HepG2 (cell line): ENCODE data around the gene VSX1. TPM values are rescaled to one million over a fixed set of nuclear protein-coding genes. Genes with fewer than 3 reads are reported as not detected.

Experiments
- BORCS8-MEF2B ChIP-seq: sonication (generic); formaldehyde crosslinking; IDR thresholded peaks from 2 replicates; pipeline ENCODE4 v1.8.0; 2022; ENCODE audit warnings: mild to moderate bottlenecking, missing genetic modification reagents
- CREM ChIP-seq, 2 experiments: sonication (generic) in 1 of 2; formaldehyde crosslinking in 1 of 2; IDR thresholded peaks; 2 replicates each; pipeline versions ENCODE4 v1.4.0 to v1.6.1; 2016 to 2020; ENCODE audit warnings: antibody characterized with exemption in 1 of 2, mild to moderate bottlenecking in 1 of 2, missing genetic modification reagents in 1 of 2
- EHMT2 ChIP-seq: fragments of 200-600 bp; sonication (generic); IDR thresholded peaks from 2 replicates; pipeline ENCODE4 v1.7.0; 2017; ENCODE audit warnings: antibody characterized with exemption, low read depth, low read length, borderline replicate concordance
- HMG20B ChIP-seq: conservative IDR thresholded peaks from 2 replicates; pipeline ENCODE4 v1.6.1; 2016; ENCODE audit warnings: missing genetic modification reagents, missing compliant biosample characterization
- HNRNPLL ChIP-seq: fragments of 200-400 bp; formaldehyde crosslinking; IDR thresholded peaks from 2 replicates; pipeline ENCODE4 v1.6.1; 2017; ENCODE audit warnings: mild to moderate bottlenecking, low read depth, low read length; ENCODE audit not compliant: poor library complexity, severe bottlenecking
- ISX ChIP-seq: sonication (generic); formaldehyde crosslinking; conservative IDR thresholded peaks from 2 replicates; pipeline ENCODE4 v1.5.0; 2020; ENCODE audit warnings: missing genetic modification reagents
- KMT2A ChIP-seq: sonication (generic); formaldehyde crosslinking; IDR thresholded peaks from 2 replicates; pipeline ENCODE4 v1.4.0; 2020; ENCODE audit warnings: missing genetic modification reagents
- LCORL ChIP-seq, 2 experiments: fragments of 450-650 bp in 1 of 2; sonication (generic) in 1 of 2; formaldehyde crosslinking in 1 of 2; IDR thresholded peaks; 2 replicates each; pipeline versions ENCODE4 v1.5.0 to v1.6.1; 2017 to 2020; ENCODE audit warnings: antibody characterized with exemption in 1 of 2, missing genetic modification reagents in 1 of 2
- ZBTB37 ChIP-seq: sonication (generic); formaldehyde crosslinking; IDR thresholded peaks from 2 replicates; pipeline ENCODE4 v1.4.0; 2020; ENCODE audit warnings: mild to moderate bottlenecking, missing genetic modification reagents
- ZFY ChIP-seq: sonication (generic); formaldehyde crosslinking; IDR thresholded peaks from 2 replicates; pipeline ENCODE4 v1.4.0; 2020; ENCODE audit warnings: missing genetic modification reagents
- ZNF430 ChIP-seq: sonication (generic); formaldehyde crosslinking; IDR thresholded peaks from 2 replicates; pipeline ENCODE4 v1.9.0; 2021; ENCODE audit warnings: mild to moderate bottlenecking, missing genetic modification reagents
- ZNF510 ChIP-seq: sonication (generic); formaldehyde crosslinking; IDR thresholded peaks from 2 replicates; pipeline ENCODE4 v1.4.0; 2020; ENCODE audit warnings: low read depth, mild to moderate bottlenecking, missing genetic modification reagents
- ZNF546 ChIP-seq: sonication (generic); formaldehyde crosslinking; conservative IDR thresholded peaks from 2 replicates; pipeline ENCODE4 v1.8.1; 2023; ENCODE audit warnings: mild to moderate bottlenecking, missing genetic modification reagents
- ZNF549 ChIP-seq: sonication (generic); formaldehyde crosslinking; IDR thresholded peaks from 2 replicates; pipeline ENCODE4 v1.5.0; 2020; ENCODE audit warnings: missing genetic modification reagents
- ZNF572 ChIP-seq: sonication (generic); formaldehyde crosslinking; IDR thresholded peaks from 2 replicates; pipeline ENCODE4 v1.5.1; 2020; ENCODE audit warnings: mild to moderate bottlenecking, missing genetic modification reagents
- ZNF660 ChIP-seq: sonication (generic); formaldehyde crosslinking; IDR thresholded peaks from 2 replicates; pipeline ENCODE4 v1.5.1; 2020; ENCODE audit warnings: mild to moderate bottlenecking, low read depth, missing genetic modification reagents, borderline replicate concordance
- ZNF775 ChIP-seq: sonication (generic); formaldehyde crosslinking; IDR thresholded peaks from 2 replicates; pipeline ENCODE4 v1.4.0; 2020; ENCODE audit warnings: missing genetic modification reagents, mild to moderate bottlenecking, moderate library complexity, borderline replicate concordance
- polyA plus RNA-seq, 8 experiments: library from polyadenylated mRNA; depleted of rRNA in 3 of 8; stranded (reverse) in 7 of 8; unstranded in 1 of 8; fragments of >200 nt; fragmentation: Illumina TruSeq in 4 of 8; extraction: Trizol in 4 of 8; gene quantifications; 2 replicates each; pipeline versions ENCODE4 v1.2.1 to v1.2.3, GENCODE V29; 2011 to 2016; ENCODE audit warnings: low read depth in 4 of 8, missing spikeins in 1 of 8, mixed read lengths in 1 of 8; ENCODE audit not compliant: insufficient read depth in 1 of 8
- total RNA-seq, 5 experiments: library from RNA; depleted of rRNA; stranded (reverse); fragments of >200 nt; fragmentation: Illumina TruSeq; extraction: Trizol; gene quantifications; 2 replicates each; pipeline ENCODE4 v1.2.3, GENCODE V29; 2016; ENCODE audit warnings: low read depth in 1 of 5
- TF ChIP-seq, protein P1 (sequence below): sonication (generic); formaldehyde crosslinking; IDR thresholded peaks from 2 replicates; pipeline ENCODE4 v1.4.0; 2020; ENCODE audit warnings: missing genetic modification reagents
- TF ChIP-seq, protein P2 (sequence below): sonication (generic); formaldehyde crosslinking; conservative IDR thresholded peaks from 2 replicates; pipeline ENCODE4 v1.4.0; 2020; ENCODE audit warnings: missing genetic modification reagents

Gene VSX1
- total and polyA plus RNA-seq, 2 of the 13 experiments (the other 11 are each of a cell fraction or from before 2014, with no cell fraction given): 0.04 TPM; not detected in 1

DNA sequence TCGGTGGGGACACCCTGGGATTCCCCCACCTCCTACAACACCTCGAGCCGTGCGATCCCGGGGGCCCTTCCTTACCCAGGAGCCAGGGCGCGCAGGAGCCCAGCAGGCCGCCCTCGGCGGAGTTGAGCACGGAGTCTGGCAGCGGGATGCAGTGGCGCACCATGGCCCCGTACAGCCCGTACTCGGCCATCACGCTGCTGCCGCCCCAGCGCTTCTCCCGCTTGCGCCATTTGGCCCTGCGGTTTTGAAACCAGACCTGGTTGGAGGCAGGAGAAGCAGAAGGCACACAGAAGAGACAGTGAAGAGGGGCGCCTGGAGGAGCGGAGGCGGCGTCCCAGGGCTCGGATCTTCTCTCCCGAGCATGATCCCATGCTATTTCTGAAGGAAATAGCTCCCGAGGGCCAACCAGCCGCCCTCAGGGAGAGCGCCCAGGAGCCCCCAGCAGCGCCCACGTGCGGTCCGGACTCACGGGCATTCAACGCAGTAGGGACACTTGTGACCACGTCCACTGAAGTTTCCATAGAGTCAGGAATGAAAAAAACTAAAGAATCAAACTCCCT, 4.3 kb downstream of the VSX1 start (continued):
- TF ChIP-seq, protein P1, sequence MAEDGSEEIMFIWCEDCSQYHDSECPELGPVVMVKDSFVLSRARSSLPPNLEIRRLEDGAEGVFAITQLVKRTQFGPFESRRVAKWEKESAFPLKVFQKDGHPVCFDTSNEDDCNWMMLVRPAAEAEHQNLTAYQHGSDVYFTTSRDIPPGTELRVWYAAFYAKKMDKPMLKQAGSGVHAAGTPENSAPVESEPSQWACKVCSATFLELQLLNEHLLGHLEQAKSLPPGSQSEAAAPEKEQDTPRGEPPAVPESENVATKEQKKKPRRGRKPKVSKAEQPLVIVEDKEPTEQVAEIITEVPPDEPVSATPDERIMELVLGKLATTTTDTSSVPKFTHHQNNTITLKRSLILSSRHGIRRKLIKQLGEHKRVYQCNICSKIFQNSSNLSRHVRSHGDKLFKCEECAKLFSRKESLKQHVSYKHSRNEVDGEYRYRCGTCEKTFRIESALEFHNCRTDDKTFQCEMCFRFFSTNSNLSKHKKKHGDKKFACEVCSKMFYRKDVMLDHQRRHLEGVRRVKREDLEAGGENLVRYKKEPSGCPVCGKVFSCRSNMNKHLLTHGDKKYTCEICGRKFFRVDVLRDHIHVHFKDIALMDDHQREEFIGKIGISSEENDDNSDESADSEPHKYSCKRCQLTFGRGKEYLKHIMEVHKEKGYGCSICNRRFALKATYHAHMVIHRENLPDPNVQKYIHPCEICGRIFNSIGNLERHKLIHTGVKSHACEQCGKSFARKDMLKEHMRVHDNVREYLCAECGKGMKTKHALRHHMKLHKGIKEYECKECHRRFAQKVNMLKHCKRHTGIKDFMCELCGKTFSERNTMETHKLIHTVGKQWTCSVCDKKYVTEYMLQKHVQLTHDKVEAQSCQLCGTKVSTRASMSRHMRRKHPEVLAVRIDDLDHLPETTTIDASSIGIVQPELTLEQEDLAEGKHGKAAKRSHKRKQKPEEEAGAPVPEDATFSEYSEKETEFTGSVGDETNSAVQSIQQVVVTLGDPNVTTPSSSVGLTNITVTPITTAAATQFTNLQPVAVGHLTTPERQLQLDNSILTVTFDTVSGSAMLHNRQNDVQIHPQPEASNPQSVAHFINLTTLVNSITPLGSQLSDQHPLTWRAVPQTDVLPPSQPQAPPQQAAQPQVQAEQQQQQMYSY: no peak
- TF ChIP-seq ZNF430 (CRISPR knock-in tag) (no peak), HMG20B (CRISPR knock-in tag) (no peak), BORCS8-MEF2B (CRISPR knock-in tag) (no peak), ZNF572 (CRISPR knock-in tag) (peak; percentile 68; the same call in 1 of the 2 replicates), ZNF660 (CRISPR knock-in tag) (no peak), ZNF510 (CRISPR knock-in tag) (no peak), KMT2A (CRISPR knock-in tag) (peak; percentile 62; the same call in 1 of the 2 replicates), ZNF775 (CRISPR knock-in tag) (no peak), HNRNPLL (peak; percentile 90), ISX (CRISPR knock-in tag) (no peak), ZFY (CRISPR knock-in tag) (peak; percentile 49), CREM (IDR thresholded peaks at IDR 0.05) (no peak), CREM (CRISPR knock-in tag; IDR thresholded peaks at IDR 0.05) (no peak), EHMT2 (0 out of 2 replicates have a peak, but pooled peaks have one; percentile 32), LCORL (IDR thresholded peaks at IDR 0.05) (no peak), LCORL (CRISPR knock-in tag; IDR thresholded peaks at IDR 0.05) (0 out of 2 replicates have a peak, but pooled peaks have one; percentile 41), ZNF546 (CRISPR knock-in tag) (no peak), ZNF549 (no peak), ZBTB37 (CRISPR knock-in tag) (no peak)
- TF ChIP-seq, protein P2, sequence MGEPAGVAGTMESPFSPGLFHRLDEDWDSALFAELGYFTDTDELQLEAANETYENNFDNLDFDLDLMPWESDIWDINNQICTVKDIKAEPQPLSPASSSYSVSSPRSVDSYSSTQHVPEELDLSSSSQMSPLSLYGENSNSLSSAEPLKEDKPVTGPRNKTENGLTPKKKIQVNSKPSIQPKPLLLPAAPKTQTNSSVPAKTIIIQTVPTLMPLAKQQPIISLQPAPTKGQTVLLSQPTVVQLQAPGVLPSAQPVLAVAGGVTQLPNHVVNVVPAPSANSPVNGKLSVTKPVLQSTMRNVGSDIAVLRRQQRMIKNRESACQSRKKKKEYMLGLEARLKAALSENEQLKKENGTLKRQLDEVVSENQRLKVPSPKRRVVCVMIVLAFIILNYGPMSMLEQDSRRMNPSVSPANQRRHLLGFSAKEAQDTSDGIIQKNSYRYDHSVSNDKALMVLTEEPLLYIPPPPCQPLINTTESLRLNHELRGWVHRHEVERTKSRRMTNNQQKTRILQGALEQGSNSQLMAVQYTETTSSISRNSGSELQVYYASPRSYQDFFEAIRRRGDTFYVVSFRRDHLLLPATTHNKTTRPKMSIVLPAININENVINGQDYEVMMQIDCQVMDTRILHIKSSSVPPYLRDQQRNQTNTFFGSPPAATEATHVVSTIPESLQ: no peak
- TF ChIP-seq, all 625 proteins: peak for 93
